Measurements from ENCODE around the gene CCDC88B. TPM values are rescaled to one million over a fixed set of nuclear protein-coding genes. Genes with fewer than 3 reads are reported as not detected.

CCDC88B gene
- polyA plus RNA-seq, 1 donor, result 13.5 TPM

- Histone ChIP-seq H3K36me3 (ENCODE audit: control insufficient read depth, insufficient read depth, low read length) (peaks cover 45% of the 10 kb centered on the region), H3K4me1 (ENCODE audit: control insufficient read depth, insufficient read depth, low read length) (peaks cover 36% of the 10 kb centered on the region), H3K27me3 (ENCODE audit: control insufficient read depth, insufficient read depth, low read length) (no peaks in the 10 kb centered on the region), H3K27ac (ENCODE audit: low read length) (peak overlapping the region; percentile 96), H3K9me3 (ENCODE audit: control insufficient read depth, low read depth, low read length) (no peaks in the 10 kb centered on the region), H3K4me3 (ENCODE audit: low read length) (peak overlapping the region; percentile 91)
- 31% methylated on average over 3 of the region's 32 CpGs for WGBS (ENCODE audit: insufficient coverage, low lambda C conversion rate)
- DNase-seq, result no peak
Measured at GRCh38 chr11:64316672-64317324, 23.2 kb upstream of the CCDC88B start.

- H3K27me3 ChIP-seq (ENCODE audit: control insufficient read depth, insufficient read depth, low read length), result no peaks in the 10 kb centered on the region
- H3K36me3 ChIP-seq (ENCODE audit: control insufficient read depth, insufficient read depth, low read length), result peaks cover 46% of the 10 kb centered on the region
- DNase-seq, result peak; percentile 98 to 99
- peak within 1 kb of the TSS; percentile 91 for H3K4me3 ChIP-seq (ENCODE audit: low read length)
- peak within 1 kb of the TSS; percentile 96 for H3K27ac ChIP-seq (ENCODE audit: low read length)
- no CpG with 5 or more reads among the region's 43 CpGs for WGBS (ENCODE audit: insufficient coverage, low lambda C conversion rate)
- H3K9me3 ChIP-seq (ENCODE audit: control insufficient read depth, low read depth, low read length), result no peaks in the 10 kb centered on the region
- H3K4me1 ChIP-seq (ENCODE audit: control insufficient read depth, insufficient read depth, low read length), result peaks cover 43% of the 10 kb centered on the region
Measured at GRCh38 chr11:64317325-64317960, 22.6 kb upstream of the CCDC88B start, which contains the start of gene TRMT112. TSS of gene TRMT112 (minus strand) at chr11:64317559. CDS start at chr11:64317526, 33 bp downstream.

GRCh38 chr11:64317961-64318765 is 21.8 kb upstream of the CCDC88B start, which contains the start of gene PRDX5:
TSS of gene PRDX5 (plus strand) at chr11:64318121. CDS start at chr11:64318216, 95 bp downstream.
- H3K27ac ChIP-seq (ENCODE audit: low read length), result peak within 1 kb of the TSS; percentile 96
- H3K9me3 ChIP-seq (ENCODE audit: control insufficient read depth, low read depth, low read length), result no peaks in the 10 kb centered on the region
- H3K27me3 ChIP-seq (ENCODE audit: control insufficient read depth, insufficient read depth, low read length), result no peaks in the 10 kb centered on the region
- WGBS (ENCODE audit: insufficient coverage, low lambda C conversion rate), result no CpG with 5 or more reads among the region's 61 CpGs
- peak; percentile 98 for DNase-seq
- peaks cover 45% of the 10 kb centered on the region for H3K36me3 ChIP-seq (ENCODE audit: control insufficient read depth, insufficient read depth, low read length)
- peaks cover 49% of the 10 kb centered on the region for H3K4me1 ChIP-seq (ENCODE audit: control insufficient read depth, insufficient read depth, low read length)
- H3K4me3 ChIP-seq (ENCODE audit: low read length), result peak within 1 kb of the TSS; percentile 91

- no CpG with 5 or more reads among the region's 19 CpGs for WGBS (ENCODE audit: insufficient coverage, low lambda C conversion rate)
- DNase-seq, result peak in 1 of 2 donors; percentile 60
- no peaks in the 10 kb centered on the region for H3K27me3 ChIP-seq (ENCODE audit: control insufficient read depth, insufficient read depth, low read length)
- H3K4me3 ChIP-seq (ENCODE audit: low read length), result peak overlapping the region; percentile 91
- H3K4me1 ChIP-seq (ENCODE audit: control insufficient read depth, insufficient read depth, low read length), result peaks cover 49% of the 10 kb centered on the region
- peak overlapping the region; percentile 96 for H3K27ac ChIP-seq (ENCODE audit: low read length)
- H3K36me3 ChIP-seq (ENCODE audit: control insufficient read depth, insufficient read depth, low read length), result peaks cover 43% of the 10 kb centered on the region
- H3K9me3 ChIP-seq (ENCODE audit: control insufficient read depth, low read depth, low read length), result no peaks in the 10 kb centered on the region
Measured at GRCh38 chr11:64318766-64319761, 20.9 kb upstream of the CCDC88B start.

GRCh38 chr11:64320556-64320955 is 19.4 kb upstream of the CCDC88B start:
- H3K9me3 ChIP-seq (ENCODE audit: control insufficient read depth, low read depth, low read length), result no peaks in the 10 kb centered on the region
- peaks cover 49% of the 10 kb centered on the region for H3K4me1 ChIP-seq (ENCODE audit: control insufficient read depth, insufficient read depth, low read length)
- H3K36me3 ChIP-seq (ENCODE audit: control insufficient read depth, insufficient read depth, low read length), result peaks cover 28% of the 10 kb centered on the region
- peak overlapping the region; percentile 88 for H3K27ac ChIP-seq (ENCODE audit: low read length)
- DNase-seq, result no peak
- WGBS (ENCODE audit: insufficient coverage, low lambda C conversion rate), result no CpG with 5 or more reads among the region's 7 CpGs
- no peaks in the 10 kb centered on the region for H3K27me3 ChIP-seq (ENCODE audit: control insufficient read depth, insufficient read depth, low read length)
- H3K4me3 ChIP-seq (ENCODE audit: low read length), result no peak overlapping the region

GRCh38 chr11:64321026-64321425 is 19.0 kb upstream of the CCDC88B start:
- peaks cover 47% of the 10 kb centered on the region for H3K4me1 ChIP-seq (ENCODE audit: control insufficient read depth, insufficient read depth, low read length)
- no peak overlapping the region for H3K4me3 ChIP-seq (ENCODE audit: low read length)
- H3K27ac ChIP-seq (ENCODE audit: low read length), result peak overlapping the region; percentile 88
- H3K36me3 ChIP-seq (ENCODE audit: control insufficient read depth, insufficient read depth, low read length), result peaks cover 23% of the 10 kb centered on the region
- no peaks in the 10 kb centered on the region for H3K27me3 ChIP-seq (ENCODE audit: control insufficient read depth, insufficient read depth, low read length)
- DNase-seq, result no peak
- no peaks in the 10 kb centered on the region for H3K9me3 ChIP-seq (ENCODE audit: control insufficient read depth, low read depth, low read length)
- WGBS (ENCODE audit: insufficient coverage, low lambda C conversion rate), result no CpG with 5 or more reads among the region's 5 CpGs

- WGBS (ENCODE audit: insufficient coverage, low lambda C conversion rate), result no CpG with 5 or more reads among the region's 5 CpGs
- Histone ChIP-seq H3K27ac (ENCODE audit: low read length) (peak overlapping the region; percentile 88), H3K4me3 (ENCODE audit: low read length) (no peak overlapping the region), H3K9me3 (ENCODE audit: control insufficient read depth, low read depth, low read length) (no peaks in the 10 kb centered on the region), H3K36me3 (ENCODE audit: control insufficient read depth, insufficient read depth, low read length) (peaks cover 20% of the 10 kb centered on the region), H3K4me1 (ENCODE audit: control insufficient read depth, insufficient read depth, low read length) (peaks cover 42% of the 10 kb centered on the region), H3K27me3 (ENCODE audit: control insufficient read depth, insufficient read depth, low read length) (no peaks in the 10 kb centered on the region)
- peak; percentile 65 to 80 for DNase-seq
Measured at GRCh38 chr11:64321533-64321932, 18.5 kb upstream of the CCDC88B start.

GRCh38 chr11:64322925-64323260 is 17.1 kb upstream of the CCDC88B start:
- no peak overlapping the region for H3K27ac ChIP-seq (ENCODE audit: low read length)
- H3K4me3 ChIP-seq (ENCODE audit: low read length), result no peak overlapping the region
- DNase-seq, result no peak
- WGBS (ENCODE audit: insufficient coverage, low lambda C conversion rate), result no CpG with 5 or more reads among the region's 7 CpGs
- no peaks in the 10 kb centered on the region for H3K27me3 ChIP-seq (ENCODE audit: control insufficient read depth, insufficient read depth, low read length)
- H3K4me1 ChIP-seq (ENCODE audit: control insufficient read depth, insufficient read depth, low read length), result peaks cover 39% of the 10 kb centered on the region
- peaks cover 20% of the 10 kb centered on the region for H3K36me3 ChIP-seq (ENCODE audit: control insufficient read depth, insufficient read depth, low read length)
- H3K9me3 ChIP-seq (ENCODE audit: control insufficient read depth, low read depth, low read length), result no peaks in the 10 kb centered on the region

- Histone ChIP-seq H3K4me3 (ENCODE audit: low read length) (no peak overlapping the region), H3K36me3 (ENCODE audit: control insufficient read depth, insufficient read depth, low read length) (peaks cover 20% of the 10 kb centered on the region), H3K27ac (ENCODE audit: low read length) (no peak overlapping the region), H3K9me3 (ENCODE audit: control insufficient read depth, low read depth, low read length) (no peaks in the 10 kb centered on the region), H3K27me3 (ENCODE audit: control insufficient read depth, insufficient read depth, low read length) (no peaks in the 10 kb centered on the region), H3K4me1 (ENCODE audit: control insufficient read depth, insufficient read depth, low read length) (peaks cover 39% of the 10 kb centered on the region)
- WGBS (ENCODE audit: insufficient coverage, low lambda C conversion rate), result no CpG with 5 or more reads among the region's 5 CpGs
- no peak for DNase-seq
Measured at GRCh38 chr11:64323373-64323772, 16.6 kb upstream of the CCDC88B start.
